Measurements from ENCODE around the gene ASS1. TPM values are rescaled to one million over a fixed set of nuclear protein-coding genes. Genes with fewer than 3 reads are reported as not detected.

ASS1 gene
- total RNA-seq, 1 donor from 2014 or later = 117 TPM

- Histone ChIP-seq H3K4me2 (ENCODE audit: low read length) (no peak overlapping the region), H3K4me1 (ENCODE audit: insufficient read depth, low read length) (no peaks in the 10 kb centered on the region), H3K27me3 (ENCODE audit: insufficient read depth, low read length) (peaks cover 24% of the 10 kb centered on the region), H3K9me3 (ENCODE audit: insufficient read depth, low read depth, low read length) (no peaks in the 10 kb centered on the region), H3K36me3 (ENCODE audit: insufficient read depth, low read length) (no peaks in the 10 kb centered on the region), H4K20me1 (ENCODE audit: insufficient read depth, low read length) (no peaks in the 10 kb centered on the region), H3K9ac (ENCODE audit: low read length) (no peak overlapping the region), H3K79me2 (ENCODE audit: insufficient read depth, low read length) (no peaks in the 10 kb centered on the region), H3K27ac (ENCODE audit: low read depth, low read length) (no peak overlapping the region), H2AFZ (ENCODE audit: low read depth, low read length) (no peak overlapping the region), H3K4me3 (ENCODE audit: insufficient read depth, low read depth, low read length) (no peak overlapping the region)
- no peak for TF ChIP-seq CTCF (IDR thresholded peaks at IDR 0.05; ENCODE audit: insufficient read depth, low read depth, low read length)
- no peak for TF ChIP-seq EZH2 (IDR thresholded peaks at IDR 0.05; ENCODE audit: insufficient read depth, low read length)
- Mint-ChIP-seq H3K4me3 (ENCODE audit: unreplicated experiment) (no peak overlapping the region), H3K4me1 (ENCODE audit: low read depth, unreplicated experiment) (no peaks in the 10 kb centered on the region), H3K36me3 (ENCODE audit: low read depth, unreplicated experiment) (peaks cover 2% of the 10 kb centered on the region), H3K9me3 (ENCODE audit: unreplicated experiment) (peaks cover 1% of the 10 kb centered on the region), H3K27ac (ENCODE audit: unreplicated experiment) (no peak overlapping the region), H3K27me3 (ENCODE audit: low read depth, unreplicated experiment) (peaks cover 38% of the 10 kb centered on the region)
- no peak for FAIRE-seq
- no peak for DNase-seq (ENCODE audit: low read depth)
Observed at GRCh38 chr9:130526193-130526853, 81.6 kb downstream of the ASS1 start.

- H3K36me3 Mint-ChIP-seq (ENCODE audit: low read depth, unreplicated experiment) = peaks cover 2% of the 10 kb centered on the region
- DNase-seq (ENCODE audit: low read depth) = no peak
- Histone ChIP-seq H3K4me2 (ENCODE audit: low read length) (no peak overlapping the region), H3K27me3 (ENCODE audit: insufficient read depth, low read length) (peaks cover 24% of the 10 kb centered on the region), H2AFZ (ENCODE audit: low read depth, low read length) (no peak overlapping the region), H3K27ac (ENCODE audit: low read depth, low read length) (no peak overlapping the region), H3K4me3 (ENCODE audit: insufficient read depth, low read depth, low read length) (no peak overlapping the region), H3K4me1 (ENCODE audit: insufficient read depth, low read length) (no peaks in the 10 kb centered on the region), H3K9me3 (ENCODE audit: insufficient read depth, low read depth, low read length) (no peaks in the 10 kb centered on the region), H3K36me3 (ENCODE audit: insufficient read depth, low read length) (no peaks in the 10 kb centered on the region), H3K9ac (ENCODE audit: low read length) (no peak overlapping the region), H4K20me1 (ENCODE audit: insufficient read depth, low read length) (no peaks in the 10 kb centered on the region), H3K79me2 (ENCODE audit: insufficient read depth, low read length) (no peaks in the 10 kb centered on the region)
- no peaks in the 10 kb centered on the region for H3K4me1 Mint-ChIP-seq (ENCODE audit: low read depth, unreplicated experiment)
- peaks cover 38% of the 10 kb centered on the region for H3K27me3 Mint-ChIP-seq (ENCODE audit: low read depth, unreplicated experiment)
- H3K4me3 Mint-ChIP-seq (ENCODE audit: unreplicated experiment) = no peak overlapping the region
- no peak for FAIRE-seq
- no peak overlapping the region for H3K27ac Mint-ChIP-seq (ENCODE audit: unreplicated experiment)
- H3K9me3 Mint-ChIP-seq (ENCODE audit: unreplicated experiment) = peaks cover 1% of the 10 kb centered on the region
- TF ChIP-seq EZH2 (IDR thresholded peaks at IDR 0.05; ENCODE audit: insufficient read depth, low read length) = no peak
- TF ChIP-seq CTCF (IDR thresholded peaks at IDR 0.05; ENCODE audit: insufficient read depth, low read depth, low read length) = no peak
Observed at GRCh38 chr9:130526854-130527650, 82.3 kb downstream of the ASS1 start.

All from astrocyte (in vitro differentiated cells and primary cell).